ENCODE data around the gene NRTN.

Gene NRTN

GRCh38 chr19:5829567-5830310, 24.9 kb downstream of the NRTN start:
- no peak for DNase-seq (ENCODE audit: low read depth)
- H3K4me3 ChIP-seq (ENCODE audit: low read depth, low read length) = no peak overlapping the region
- TF ChIP-seq CTCF (conservative IDR thresholded peaks at IDR 0.05; ENCODE audit: low read depth, low read length) = no peak

- no peak for TF ChIP-seq CTCF (conservative IDR thresholded peaks at IDR 0.05; ENCODE audit: low read depth, low read length)
- H3K4me3 ChIP-seq (ENCODE audit: low read depth, low read length) = no peak overlapping the region
- DNase-seq (ENCODE audit: low read depth) = no peak
These were observed 26.3 kb downstream of the NRTN start for GRCh38 chr19:5831159-5831558.

GRCh38 chr19:5832061-5832460, 27.2 kb downstream of the NRTN start:
- no peak for DNase-seq (ENCODE audit: low read depth)
- TF ChIP-seq CTCF (conservative IDR thresholded peaks at IDR 0.05; ENCODE audit: low read depth, low read length) = no peak

GRCh38 chr19:5832527-5833216, 27.8 kb downstream of the NRTN start:
- H3K4me3 ChIP-seq (ENCODE audit: low read depth, low read length) = no peak overlapping the region
- DNase-seq (ENCODE audit: low read depth) = no peak
- TF ChIP-seq CTCF (conservative IDR thresholded peaks at IDR 0.05; ENCODE audit: low read depth, low read length) = no peak

More at GRCh38 chr19:5832061-5832460, 27.2 kb downstream of the NRTN start:
- no peak overlapping the region for H3K4me3 ChIP-seq (ENCODE audit: low read depth, low read length)

GRCh38 chr19:5837761-5838352, 33.0 kb downstream of the NRTN start:
- TF ChIP-seq CTCF (conservative IDR thresholded peaks at IDR 0.05; ENCODE audit: low read depth, low read length) = no peak
- H3K4me3 ChIP-seq (ENCODE audit: low read depth, low read length) = no peak overlapping the region
- no peak for DNase-seq (ENCODE audit: low read depth)

- no peak overlapping the region for H3K4me3 ChIP-seq (ENCODE audit: low read depth, low read length)
These were observed 33.6 kb downstream of the NRTN start for GRCh38 chr19:5838353-5839064.

More at GRCh38 chr19:5838353-5839064, 33.6 kb downstream of the NRTN start:
- TF ChIP-seq CTCF (conservative IDR thresholded peaks at IDR 0.05; ENCODE audit: low read depth, low read length) = no peak
- DNase-seq (ENCODE audit: low read depth) = no peak
